ENCODE results near the gene FAM131B.
"Not testable (repeated sequence)": the region's sequence is repeated elsewhere in the genome, so short reads cannot be mapped to it uniquely, and the experiment has no call there.

The FAM131B gene

GRCh38 chr7:143407287-143408251, 45.1 kb upstream of the FAM131B start:
- TF ChIP-seq CTCF (IDR thresholded peaks at IDR 0.05; ENCODE audit: low read depth, low read length) = no peak
- H3K9me3 ChIP-seq (ENCODE audit: severe bottlenecking) = no peaks in the 10 kb centered on the region
- no peaks in the 10 kb centered on the region for H3K36me3 ChIP-seq
- H3K27me3 ChIP-seq (ENCODE audit: insufficient read depth, low read depth, severe bottlenecking) = no peaks in the 10 kb centered on the region
- DNase-seq = no peak
- no peak overlapping the region for H3K4me3 ChIP-seq (ENCODE audit: low read depth, low read length)
- H3K27ac ChIP-seq = no peak overlapping the region

- no peaks in the 10 kb centered on the region for H3K27me3 ChIP-seq (ENCODE audit: insufficient read depth, low read depth, severe bottlenecking)
- no peaks in the 10 kb centered on the region for H3K36me3 ChIP-seq
- no peak overlapping the region for H3K4me3 ChIP-seq (ENCODE audit: low read depth, low read length)
- DNase-seq = no peak
- no peak overlapping the region for H3K27ac ChIP-seq
- no peak for TF ChIP-seq CTCF (IDR thresholded peaks at IDR 0.05; ENCODE audit: low read depth, low read length)
- no peaks in the 10 kb centered on the region for H3K9me3 ChIP-seq (ENCODE audit: severe bottlenecking)
Observed at GRCh38 chr7:143406002-143406357, 43.5 kb upstream of the FAM131B start.

DNA sequence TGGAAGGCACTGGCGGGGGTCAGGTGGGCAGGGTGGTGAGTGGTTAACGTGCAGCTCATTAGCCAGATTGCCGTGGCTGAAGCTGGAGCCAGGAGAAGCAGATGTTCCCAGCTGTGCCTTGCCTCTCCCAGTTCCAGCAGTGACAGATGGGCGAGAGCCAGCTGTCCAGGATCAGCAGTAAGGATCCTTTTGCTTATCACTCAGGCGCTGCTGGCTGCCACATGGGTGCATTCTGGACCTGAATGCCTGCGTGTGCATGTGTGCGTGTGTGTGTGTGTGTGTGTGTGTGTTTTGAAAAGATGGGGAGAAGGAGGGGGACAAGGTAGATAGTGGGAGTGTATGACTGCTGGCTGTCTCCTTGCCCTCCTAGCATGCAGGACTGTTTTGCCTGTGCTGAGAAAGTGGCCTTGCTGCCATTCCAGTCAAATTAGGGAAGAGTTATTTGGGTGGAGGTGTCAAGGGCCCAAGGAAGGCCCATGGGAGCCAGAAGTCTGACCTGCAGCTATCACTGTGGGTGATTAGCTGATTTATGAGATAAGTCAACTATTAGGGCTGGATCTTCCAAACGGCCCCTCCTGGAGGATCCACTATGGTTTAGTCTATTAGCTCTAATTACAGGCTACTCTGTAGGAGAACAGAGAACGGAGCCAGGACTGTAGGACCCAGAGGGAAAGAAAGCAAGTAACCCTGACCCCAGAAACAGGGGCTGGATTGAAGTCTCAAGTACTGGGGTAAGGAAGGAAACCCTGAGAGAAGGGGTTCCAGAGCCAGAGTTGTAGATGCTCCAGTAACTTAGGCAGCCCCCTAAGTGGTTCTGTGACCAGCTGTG, 42.9 kb upstream of the FAM131B start:
- no peak for DNase-seq
- no peak for TF ChIP-seq CTCF (IDR thresholded peaks at IDR 0.05; ENCODE audit: low read depth, low read length)
- H3K27ac ChIP-seq = no peak overlapping the region
- H3K27me3 ChIP-seq (ENCODE audit: insufficient read depth, low read depth, severe bottlenecking) = no peaks in the 10 kb centered on the region
- no peaks in the 10 kb centered on the region for H3K36me3 ChIP-seq
- H3K4me3 ChIP-seq (ENCODE audit: low read depth, low read length) = no peak overlapping the region
- H3K9me3 ChIP-seq (ENCODE audit: severe bottlenecking) = no peaks in the 10 kb centered on the region

GRCh38 chr7:143402233-143402632, 39.7 kb upstream of the FAM131B start:
- not testable (repeated sequence) for DNase-seq; H3K27me3 ChIP-seq (ENCODE audit: insufficient read depth, low read depth, severe bottlenecking); H3K27ac ChIP-seq; H3K9me3 ChIP-seq (ENCODE audit: severe bottlenecking); H3K4me3 ChIP-seq (ENCODE audit: low read depth, low read length); H3K36me3 ChIP-seq

DNA sequence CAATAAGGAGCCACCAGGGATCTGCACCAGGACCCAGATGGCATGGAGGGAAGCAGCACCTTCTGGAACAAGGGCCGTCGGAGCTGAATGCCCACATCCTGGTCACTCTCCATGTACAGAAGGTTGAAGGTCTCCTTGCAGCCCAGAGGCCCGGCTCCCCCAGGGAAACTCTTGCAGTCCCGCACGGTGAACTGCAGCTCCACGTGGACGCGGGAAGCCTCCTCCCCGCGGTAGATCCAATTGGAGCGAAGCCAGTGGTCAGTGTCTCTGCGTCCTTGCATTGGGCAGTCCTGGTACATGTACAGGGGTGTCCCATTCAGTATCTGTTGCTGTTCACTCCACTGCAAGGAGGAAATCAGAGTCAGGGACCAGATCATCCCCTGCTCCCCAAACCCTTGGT, 38.8 kb upstream of the FAM131B start:
- TF ChIP-seq CTCF (IDR thresholded peaks at IDR 0.05; ENCODE audit: low read depth, low read length) = no peak
- DNase-seq = no peak
- Histone ChIP-seq H3K4me3 (ENCODE audit: low read depth, low read length) (no peak overlapping the region), H3K36me3 (no peaks in the 10 kb centered on the region), H3K27ac (no peak overlapping the region), H3K27me3 (ENCODE audit: insufficient read depth, low read depth, severe bottlenecking) (no peaks in the 10 kb centered on the region), H3K9me3 (ENCODE audit: severe bottlenecking) (no peaks in the 10 kb centered on the region)

GRCh38 chr7:143399642-143400041, 37.1 kb upstream of the FAM131B start:
- no peak for TF ChIP-seq CTCF (IDR thresholded peaks at IDR 0.05; ENCODE audit: low read depth, low read length)
- no peak for DNase-seq
- Histone ChIP-seq H3K36me3 (no peaks in the 10 kb centered on the region), H3K9me3 (ENCODE audit: severe bottlenecking) (no peaks in the 10 kb centered on the region), H3K27ac (no peak overlapping the region), H3K27me3 (ENCODE audit: insufficient read depth, low read depth, severe bottlenecking) (no peaks in the 10 kb centered on the region), H3K4me3 (ENCODE audit: low read depth, low read length) (no peak overlapping the region)

Measured in WERI-Rb-1 (cell line).